HEK293 (cell line): ENCODE data around the gene SLC35G6.

Source experiments
- CTCF ChIA-PET: fragments of 350-600 bp; formaldehyde crosslinking; extraction: SDS; loops from one replicate; lab custom pipeline; 2021; ENCODE audit warnings: antibody characterized with exemption; lab: Yijun Ruan, JAX
- POLR2A ChIA-PET: fragments of 300-600 bp; formaldehyde crosslinking; extraction: SDS; loops from one replicate; lab custom pipeline; 2020; ENCODE audit warnings: antibody characterized with exemption, inconsistent platforms; lab: Yijun Ruan, JAX
- H3K27ac ChIP-seq: fragments of 200-500 bp; sonication (Bioruptor generic); 2 replicates; pipeline ENCODE4 v1.5.1; 2014; ENCODE audit warnings: low read depth, low read length, control low read depth, inconsistent platforms; ENCODE audit errors: extremely low read depth
- H3K36me3 ChIP-seq, 2 experiments: fragments of 200-500 bp in 1 of 2; sonication (Bioruptor generic) in 1 of 2; 1 replicate in 1 of 2; 2 replicates in 1 of 2; pipeline ENCODE4 v1.5.1; 2014 to 2017; ENCODE audit warnings: inconsistent platforms in 2 of 2, low read length in 2 of 2; ENCODE audit not compliant: control insufficient read depth in 2 of 2, insufficient read depth in 1 of 2
- H3K4me1 ChIP-seq: fragments of 200-500 bp; sonication (Bioruptor generic); 2 replicates; pipeline ENCODE4 v1.5.1; 2014; ENCODE audit warnings: mild to moderate bottlenecking, low read length, inconsistent platforms; ENCODE audit not compliant: control insufficient read depth, insufficient read depth
- H3K4me3 ChIP-seq: 2 replicates; pipeline ENCODE4 v1.5.1; 2011; ENCODE audit warnings: low read depth, mild to moderate bottlenecking, control low read depth, low read length, moderate library complexity
- H3K9me3 ChIP-seq: fragments of 200-500 bp; sonication (Bioruptor generic); 2 replicates; pipeline ENCODE4 v1.5.1; 2014; ENCODE audit warnings: low read depth, low read length, inconsistent platforms; ENCODE audit not compliant: control insufficient read depth, insufficient read depth
- EGR2 ChIP-seq: fragments of 450-650 bp; formaldehyde crosslinking; IDR thresholded peaks from 2 replicates; pipeline ENCODE4 v1.5.1; 2016; ENCODE audit warnings: low read depth, missing biosample characterization, missing genetic modification characterization
- HOXC10 ChIP-seq: sonication (generic); formaldehyde crosslinking; IDR thresholded peaks from 2 replicates; pipeline ENCODE4 v1.8.1; 2023; ENCODE audit warnings: mild to moderate bottlenecking, missing genetic modification reagents
- KLF9 ChIP-seq: fragments of 450-650 bp; formaldehyde crosslinking; IDR thresholded peaks from 2 replicates; pipeline ENCODE4 v1.5.1; 2016; ENCODE audit warnings: missing biosample characterization, missing genetic modification characterization, low read depth
- RBAK ChIP-seq: fragments of 450-650 bp; formaldehyde crosslinking; IDR thresholded peaks from 2 replicates; pipeline ENCODE4 v1.5.1; 2016; ENCODE audit warnings: missing biosample characterization, missing genetic modification characterization
- SP3 ChIP-seq: fragments of 450-650 bp; formaldehyde crosslinking; IDR thresholded peaks from 2 replicates; pipeline ENCODE4 v1.5.1; 2016; ENCODE audit warnings: missing biosample characterization, missing genetic modification characterization
- WT1 ChIP-seq: fragments of 450-650 bp; formaldehyde crosslinking; IDR thresholded peaks from 2 replicates; pipeline ENCODE4 v1.5.1; 2016; ENCODE audit warnings: missing biosample characterization, missing genetic modification characterization
- YY2 ChIP-seq: fragments of 450-650 bp; formaldehyde crosslinking; IDR thresholded peaks from 2 replicates; pipeline ENCODE4 v1.5.1; 2016; ENCODE audit warnings: missing biosample characterization, missing genetic modification characterization
- ZBTB8A ChIP-seq: fragments of 450-650 bp; formaldehyde crosslinking; IDR thresholded peaks from 2 replicates; pipeline ENCODE4 v1.5.1; 2016; ENCODE audit warnings: missing biosample characterization, missing genetic modification characterization
- ZNF155 ChIP-seq: fragments of 450-650 bp; formaldehyde crosslinking; IDR thresholded peaks from 2 replicates; pipeline ENCODE4 v1.5.1; 2016; ENCODE audit warnings: missing biosample characterization, missing genetic modification characterization
- ZNF16 ChIP-seq: fragments of 450-650 bp; formaldehyde crosslinking; IDR thresholded peaks from 2 replicates; pipeline ENCODE4 v1.5.1; 2016; ENCODE audit warnings: low read depth, missing biosample characterization, missing genetic modification characterization
- ZNF202 ChIP-seq: fragments of 450-650 bp; formaldehyde crosslinking; IDR thresholded peaks from 2 replicates; pipeline ENCODE4 v1.5.1; 2016; ENCODE audit warnings: missing biosample characterization, missing genetic modification characterization, borderline replicate concordance
- ZNF292 ChIP-seq: fragments of 450-650 bp; formaldehyde crosslinking; IDR thresholded peaks from 2 replicates; pipeline ENCODE4 v1.5.1; 2016; ENCODE audit warnings: low read depth, missing biosample characterization, missing genetic modification characterization, borderline replicate concordance
- ZNF335 ChIP-seq: fragments of 450-650 bp; formaldehyde crosslinking; conservative IDR thresholded peaks from 2 replicates; pipeline ENCODE4 v1.5.1; 2016; ENCODE audit warnings: missing biosample characterization, missing genetic modification characterization
- ZNF416 ChIP-seq: fragments of 450-650 bp; formaldehyde crosslinking; IDR thresholded peaks from 2 replicates; pipeline ENCODE4 v1.5.1; 2016; ENCODE audit warnings: missing biosample characterization, missing genetic modification characterization
- ZNF426 ChIP-seq: fragments of 450-650 bp; formaldehyde crosslinking; IDR thresholded peaks from 2 replicates; pipeline ENCODE4 v1.5.1; 2017; ENCODE audit warnings: missing biosample characterization, missing genetic modification characterization, mild to moderate bottlenecking, inconsistent platforms, moderate library complexity
- ZNF433 ChIP-seq: fragments of 450-650 bp; formaldehyde crosslinking; IDR thresholded peaks from 2 replicates; pipeline ENCODE4 v1.5.1; 2016; ENCODE audit warnings: missing biosample characterization, missing genetic modification characterization, low read depth
- ZNF530 ChIP-seq: fragments of 450-650 bp; formaldehyde crosslinking; IDR thresholded peaks from 2 replicates; pipeline ENCODE4 v1.5.1; 2016; ENCODE audit warnings: low read depth, missing biosample characterization, missing genetic modification characterization
- ZNF626 ChIP-seq: fragments of 450-650 bp; sonication (Bioruptor Pico); formaldehyde crosslinking; IDR thresholded peaks from 2 replicates; pipeline ENCODE4 v1.5.1; 2018; ENCODE audit warnings: missing biosample characterization, missing genetic modification characterization, inconsistent platforms
- ZNF664 ChIP-seq: fragments of 450-650 bp; formaldehyde crosslinking; IDR thresholded peaks from 2 replicates; pipeline ENCODE4 v1.5.1; 2016; ENCODE audit warnings: missing biosample characterization, missing genetic modification characterization
- ZNF701 ChIP-seq: fragments of 450-650 bp; formaldehyde crosslinking; IDR thresholded peaks from 2 replicates; pipeline ENCODE4 v1.5.1; 2016; ENCODE audit warnings: missing biosample characterization, missing genetic modification characterization
- ZXDB ChIP-seq: fragments of 450-650 bp; formaldehyde crosslinking; IDR thresholded peaks from 2 replicates; pipeline ENCODE4 v1.5.1; 2016; ENCODE audit warnings: missing biosample characterization, missing genetic modification characterization
- TF ChIP-seq, protein P1 (sequence below): fragments of 450-650 bp; formaldehyde crosslinking; IDR thresholded peaks from 2 replicates; pipeline ENCODE4 v1.5.1; 2016; ENCODE audit warnings: missing biosample characterization, missing genetic modification characterization
- TF ChIP-seq, protein P2 (sequence below): fragments of 450-650 bp; formaldehyde crosslinking; IDR thresholded peaks from 2 replicates; pipeline ENCODE4 v1.5.1; 2016; ENCODE audit warnings: missing biosample characterization, missing genetic modification characterization
- TF ChIP-seq, protein P3 (sequence below): fragments of 450-650 bp; formaldehyde crosslinking; IDR thresholded peaks from 2 replicates; pipeline ENCODE4 v1.5.1; 2016; ENCODE audit warnings: missing biosample characterization, missing genetic modification characterization
- TF ChIP-seq, protein P4 (sequence below): fragments of 450-650 bp; formaldehyde crosslinking; IDR thresholded peaks from 2 replicates; pipeline ENCODE4 v1.5.1; 2016; ENCODE audit warnings: missing biosample characterization, missing genetic modification characterization
- TF ChIP-seq, protein P5 (sequence below): fragments of 450-650 bp; formaldehyde crosslinking; IDR thresholded peaks from 2 replicates; pipeline ENCODE4 v1.5.1; 2017; ENCODE audit warnings: missing biosample characterization, missing genetic modification characterization

Gene SLC35G6

DNA sequence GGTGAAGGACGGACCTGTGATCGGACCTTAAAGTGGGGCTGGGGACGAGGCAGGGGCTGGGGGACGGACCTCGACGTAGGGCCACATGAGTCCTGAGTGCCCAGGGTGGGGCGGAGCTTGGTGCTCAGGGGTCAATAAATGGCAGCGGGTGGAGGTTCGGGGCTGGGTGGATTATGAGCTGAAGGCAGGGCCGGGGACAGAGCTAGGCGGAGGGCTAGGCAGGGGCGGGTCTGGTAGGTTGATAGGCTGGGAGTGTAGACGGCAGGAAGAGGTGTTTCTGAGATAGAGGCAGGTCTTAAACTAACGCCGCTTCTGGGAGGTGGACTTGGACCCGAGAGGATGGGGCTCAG, 35.7 kb upstream of the SLC35G6 start (continued):
- no peak for TF ChIP-seq EGR2
- TF ChIP-seq ZBTB8A (tag by site-specific recombination), result peak; percentile 42; the same call in 1 of the 2 replicates
- TF ChIP-seq SP3 (tag by site-specific recombination), result peak; percentile 62
- TF ChIP-seq ZNF292, result no peak
- TF ChIP-seq, protein P1, sequence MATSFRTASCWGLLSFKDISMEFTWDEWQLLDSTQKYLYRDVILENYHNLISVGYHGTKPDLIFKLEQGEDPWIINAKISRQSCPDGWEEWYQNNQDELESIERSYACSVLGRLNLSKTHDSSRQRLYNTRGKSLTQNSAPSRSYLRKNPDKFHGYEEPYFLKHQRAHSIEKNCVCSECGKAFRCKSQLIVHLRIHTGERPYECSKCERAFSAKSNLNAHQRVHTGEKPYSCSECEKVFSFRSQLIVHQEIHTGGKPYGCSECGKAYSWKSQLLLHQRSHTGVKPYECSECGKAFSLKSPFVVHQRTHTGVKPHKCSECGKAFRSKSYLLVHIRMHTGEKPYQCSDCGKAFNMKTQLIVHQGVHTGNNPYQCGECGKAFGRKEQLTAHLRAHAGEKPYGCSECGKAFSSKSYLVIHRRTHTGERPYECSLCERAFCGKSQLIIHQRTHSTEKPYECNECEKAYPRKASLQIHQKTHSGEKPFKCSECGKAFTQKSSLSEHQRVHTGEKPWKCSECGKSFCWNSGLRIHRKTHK (tag by site-specific recombination), result no peak
- peak; percentile 7 for TF ChIP-seq ZNF335

DNA sequence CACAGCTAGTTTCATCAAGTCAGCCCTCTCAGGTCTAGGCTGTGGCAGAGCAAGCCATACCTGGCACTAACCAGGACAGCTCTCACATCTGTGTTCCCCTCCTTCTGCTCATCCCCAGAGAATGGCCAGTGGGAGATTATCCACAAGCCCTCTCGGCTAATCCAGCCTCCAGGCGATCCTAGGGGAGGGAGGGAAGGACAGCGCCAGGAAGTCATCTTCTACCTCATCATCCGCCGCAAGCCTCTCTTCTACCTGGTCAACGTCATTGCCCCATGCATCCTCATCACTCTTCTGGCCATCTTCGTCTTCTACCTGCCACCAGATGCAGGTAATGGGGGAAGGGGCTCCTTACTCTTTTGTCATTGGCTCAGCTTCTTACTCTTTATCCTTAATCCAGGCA, 32.8 kb upstream of the SLC35G6 start:
- POLR2A ChIA-PET, result no interaction called here
- TF ChIP-seq ZXDB (tag by site-specific recombination) (no peak), ZNF16 (tag by site-specific recombination) (no peak), ZNF701 (tag by site-specific recombination) (no peak), ZNF416 (tag by site-specific recombination) (no peak), HOXC10 (CRISPR knock-in tag) (no peak), ZNF433 (no peak), ZNF664 (tag by site-specific recombination) (no peak), ZNF626 (tag by site-specific recombination) (no peak), KLF9 (no peak), ZNF155 (tag by site-specific recombination) (no peak), ZNF202 (tag by site-specific recombination) (no peak), ZNF530 (tag by site-specific recombination) (no peak), RBAK (tag by site-specific recombination) (no peak)
- TF ChIP-seq, protein P2, sequence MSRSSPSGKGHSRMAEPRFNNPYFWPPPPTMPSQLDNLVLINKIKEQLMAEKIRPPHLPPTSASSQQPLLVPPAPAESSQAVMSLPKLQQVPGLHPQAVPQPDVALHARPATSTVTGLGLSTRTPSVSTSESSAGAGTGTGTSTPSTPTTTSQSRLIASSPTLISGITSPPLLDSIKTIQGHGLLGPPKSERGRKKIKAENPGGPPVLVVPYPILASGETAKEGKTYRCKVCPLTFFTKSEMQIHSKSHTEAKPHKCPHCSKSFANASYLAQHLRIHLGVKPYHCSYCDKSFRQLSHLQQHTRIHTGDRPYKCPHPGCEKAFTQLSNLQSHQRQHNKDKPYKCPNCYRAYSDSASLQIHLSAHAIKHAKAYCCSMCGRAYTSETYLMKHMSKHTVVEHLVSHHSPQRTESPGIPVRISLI (tag by site-specific recombination), result no peak
- TF ChIP-seq, protein P3, sequence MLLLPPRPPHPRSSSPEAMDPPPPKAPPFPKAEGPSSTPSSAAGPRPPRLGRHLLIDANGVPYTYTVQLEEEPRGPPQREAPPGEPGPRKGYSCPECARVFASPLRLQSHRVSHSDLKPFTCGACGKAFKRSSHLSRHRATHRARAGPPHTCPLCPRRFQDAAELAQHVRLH, result no peak
- TF ChIP-seq, all 188 proteins: peak for 0
- CTCF ChIA-PET, result interaction anchor here (1.9 kb wide), 1 partner anchor 11 kb away, joined by 5 read pairs; no protein-coding TSS in a partner anchor
- H3K4me3 ChIP-seq, result no peak overlapping the region
- peaks cover 13% of the 10 kb centered on the region for H3K4me1 ChIP-seq
- no peak overlapping the region for H3K27ac ChIP-seq
- H3K9me3 ChIP-seq, result no peaks in the 10 kb centered on the region
- no peaks in the 10 kb centered on the region; a peak in 1 of 3 replicates for H3K36me3 ChIP-seq

DNA sequence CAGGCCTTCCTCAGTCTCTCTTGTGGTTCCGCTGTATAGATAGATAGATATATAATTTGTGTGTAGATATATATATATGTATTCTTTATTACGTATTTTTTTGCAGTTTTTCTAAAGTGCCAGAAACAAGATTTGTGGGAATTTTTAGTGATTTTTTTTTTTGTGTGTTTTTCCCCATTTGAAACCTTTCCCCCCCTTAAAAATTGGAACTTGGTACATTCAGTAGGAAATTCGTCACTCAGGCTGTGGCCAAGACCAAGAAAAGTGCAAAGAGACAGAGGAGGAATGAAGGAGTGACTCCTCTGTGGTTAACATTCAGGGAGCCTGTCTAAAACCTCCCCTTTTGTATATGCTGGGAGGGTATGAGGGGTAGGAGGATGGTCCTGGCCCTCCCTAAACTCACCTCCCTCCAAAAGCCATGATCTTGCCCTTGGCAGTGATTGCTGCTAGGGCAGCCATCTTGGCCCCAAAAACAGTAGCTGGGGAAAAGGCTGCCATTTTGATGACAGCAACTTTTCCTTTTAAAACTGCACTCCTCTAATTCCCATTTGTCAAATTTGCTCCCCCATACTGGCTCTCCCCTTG, 21.2 kb upstream of the SLC35G6 start:
- no peak for TF ChIP-seq ZNF426 (tag by site-specific recombination)
- peak; percentile 51; the same call in 1 of the 2 replicates for TF ChIP-seq YY2 (tag by site-specific recombination)
- peak; percentile 76 for TF ChIP-seq WT1 (tag by site-specific recombination)
- TF ChIP-seq, protein P4, sequence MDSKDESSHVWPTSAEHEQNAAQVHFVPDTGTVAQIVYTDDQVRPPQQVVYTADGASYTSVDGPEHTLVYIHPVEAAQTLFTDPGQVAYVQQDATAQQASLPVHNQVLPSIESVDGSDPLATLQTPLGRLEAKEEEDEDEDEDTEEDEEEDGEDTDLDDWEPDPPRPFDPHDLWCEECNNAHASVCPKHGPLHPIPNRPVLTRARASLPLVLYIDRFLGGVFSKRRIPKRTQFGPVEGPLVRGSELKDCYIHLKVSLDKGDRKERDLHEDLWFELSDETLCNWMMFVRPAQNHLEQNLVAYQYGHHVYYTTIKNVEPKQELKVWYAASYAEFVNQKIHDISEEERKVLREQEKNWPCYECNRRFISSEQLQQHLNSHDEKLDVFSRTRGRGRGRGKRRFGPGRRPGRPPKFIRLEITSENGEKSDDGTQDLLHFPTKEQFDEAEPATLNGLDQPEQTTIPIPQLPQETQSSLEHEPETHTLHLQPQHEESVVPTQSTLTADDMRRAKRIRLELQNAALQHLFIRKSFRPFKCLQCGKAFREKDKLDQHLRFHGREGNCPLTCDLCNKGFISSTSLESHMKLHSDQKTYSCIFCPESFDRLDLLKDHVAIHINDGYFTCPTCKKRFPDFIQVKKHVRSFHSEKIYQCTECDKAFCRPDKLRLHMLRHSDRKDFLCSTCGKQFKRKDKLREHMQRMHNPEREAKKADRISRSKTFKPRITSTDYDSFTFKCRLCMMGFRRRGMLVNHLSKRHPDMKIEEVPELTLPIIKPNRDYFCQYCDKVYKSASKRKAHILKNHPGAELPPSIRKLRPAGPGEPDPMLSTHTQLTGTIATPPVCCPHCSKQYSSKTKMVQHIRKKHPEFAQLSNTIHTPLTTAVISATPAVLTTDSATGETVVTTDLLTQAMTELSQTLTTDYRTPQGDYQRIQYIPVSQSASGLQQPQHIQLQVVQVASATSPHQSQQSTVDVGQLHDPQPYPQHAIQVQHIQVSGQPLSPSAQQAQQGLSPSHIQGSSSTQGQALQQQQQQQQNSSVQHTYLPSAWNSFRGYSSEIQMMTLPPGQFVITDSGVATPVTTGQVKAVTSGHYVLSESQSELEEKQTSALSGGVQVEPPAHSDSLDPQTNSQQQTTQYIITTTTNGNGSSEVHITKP (tag by site-specific recombination), result peak; percentile 80
- TF ChIP-seq, protein P5, sequence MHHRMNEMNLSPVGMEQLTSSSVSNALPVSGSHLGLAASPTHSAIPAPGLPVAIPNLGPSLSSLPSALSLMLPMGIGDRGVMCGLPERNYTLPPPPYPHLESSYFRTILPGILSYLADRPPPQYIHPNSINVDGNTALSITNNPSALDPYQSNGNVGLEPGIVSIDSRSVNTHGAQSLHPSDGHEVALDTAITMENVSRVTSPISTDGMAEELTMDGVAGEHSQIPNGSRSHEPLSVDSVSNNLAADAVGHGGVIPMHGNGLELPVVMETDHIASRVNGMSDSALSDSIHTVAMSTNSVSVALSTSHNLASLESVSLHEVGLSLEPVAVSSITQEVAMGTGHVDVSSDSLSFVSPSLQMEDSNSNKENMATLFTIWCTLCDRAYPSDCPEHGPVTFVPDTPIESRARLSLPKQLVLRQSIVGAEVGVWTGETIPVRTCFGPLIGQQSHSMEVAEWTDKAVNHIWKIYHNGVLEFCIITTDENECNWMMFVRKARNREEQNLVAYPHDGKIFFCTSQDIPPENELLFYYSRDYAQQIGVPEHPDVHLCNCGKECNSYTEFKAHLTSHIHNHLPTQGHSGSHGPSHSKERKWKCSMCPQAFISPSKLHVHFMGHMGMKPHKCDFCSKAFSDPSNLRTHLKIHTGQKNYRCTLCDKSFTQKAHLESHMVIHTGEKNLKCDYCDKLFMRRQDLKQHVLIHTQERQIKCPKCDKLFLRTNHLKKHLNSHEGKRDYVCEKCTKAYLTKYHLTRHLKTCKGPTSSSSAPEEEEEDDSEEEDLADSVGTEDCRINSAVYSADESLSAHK (tag by site-specific recombination), result no peak
- H3K9me3 ChIP-seq, result no peaks in the 10 kb centered on the region
- no peak overlapping the region for H3K4me3 ChIP-seq
- no peak overlapping the region for H3K27ac ChIP-seq
- no peaks in the 10 kb centered on the region for H3K4me1 ChIP-seq
- peaks cover 3 to 30% of the 10 kb centered on the region in 2 experiments; a peak in 2 of 3 replicates for H3K36me3 ChIP-seq
- ChIA-PET CTCF (no interaction called here), POLR2A (no interaction called here)
